Measurements from ENCODE around the gene GADD45GIP1.

DNA sequence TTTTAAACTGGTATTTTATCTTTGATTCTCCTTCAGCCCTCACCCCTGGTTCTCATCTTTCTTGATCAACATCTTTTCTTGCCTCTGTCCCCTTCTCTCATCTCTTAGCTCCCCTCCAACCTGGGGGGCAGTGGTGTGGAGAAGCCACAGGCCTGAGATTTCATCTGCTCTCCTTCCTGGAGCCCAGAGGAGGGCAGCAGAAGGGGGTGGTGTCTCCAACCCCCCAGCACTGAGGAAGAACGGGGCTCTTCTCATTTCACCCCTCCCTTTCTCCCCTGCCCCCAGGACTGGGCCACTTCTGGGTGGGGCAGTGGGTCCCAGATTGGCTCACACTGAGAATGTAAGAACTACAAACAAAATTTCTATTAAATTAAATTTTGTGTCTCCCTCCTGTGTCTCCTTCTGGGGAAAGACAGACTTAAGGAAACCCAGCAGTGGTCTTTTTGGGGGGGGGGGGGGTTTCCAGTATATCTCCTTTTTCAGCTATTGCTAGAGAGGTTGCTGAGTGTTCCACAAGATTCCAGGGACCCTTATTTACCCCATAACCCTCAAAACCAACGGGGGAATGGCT, 12.8 kb downstream of the GADD45GIP1 start:
- no peak for TF ChIP-seq RAD21 (IDR thresholded peaks at IDR 0.05; ENCODE audit: low read depth)
- no peak for TF ChIP-seq CREB1 (IDR thresholded peaks at IDR 0.05; ENCODE audit: low read depth)
- TF ChIP-seq, protein P1, sequence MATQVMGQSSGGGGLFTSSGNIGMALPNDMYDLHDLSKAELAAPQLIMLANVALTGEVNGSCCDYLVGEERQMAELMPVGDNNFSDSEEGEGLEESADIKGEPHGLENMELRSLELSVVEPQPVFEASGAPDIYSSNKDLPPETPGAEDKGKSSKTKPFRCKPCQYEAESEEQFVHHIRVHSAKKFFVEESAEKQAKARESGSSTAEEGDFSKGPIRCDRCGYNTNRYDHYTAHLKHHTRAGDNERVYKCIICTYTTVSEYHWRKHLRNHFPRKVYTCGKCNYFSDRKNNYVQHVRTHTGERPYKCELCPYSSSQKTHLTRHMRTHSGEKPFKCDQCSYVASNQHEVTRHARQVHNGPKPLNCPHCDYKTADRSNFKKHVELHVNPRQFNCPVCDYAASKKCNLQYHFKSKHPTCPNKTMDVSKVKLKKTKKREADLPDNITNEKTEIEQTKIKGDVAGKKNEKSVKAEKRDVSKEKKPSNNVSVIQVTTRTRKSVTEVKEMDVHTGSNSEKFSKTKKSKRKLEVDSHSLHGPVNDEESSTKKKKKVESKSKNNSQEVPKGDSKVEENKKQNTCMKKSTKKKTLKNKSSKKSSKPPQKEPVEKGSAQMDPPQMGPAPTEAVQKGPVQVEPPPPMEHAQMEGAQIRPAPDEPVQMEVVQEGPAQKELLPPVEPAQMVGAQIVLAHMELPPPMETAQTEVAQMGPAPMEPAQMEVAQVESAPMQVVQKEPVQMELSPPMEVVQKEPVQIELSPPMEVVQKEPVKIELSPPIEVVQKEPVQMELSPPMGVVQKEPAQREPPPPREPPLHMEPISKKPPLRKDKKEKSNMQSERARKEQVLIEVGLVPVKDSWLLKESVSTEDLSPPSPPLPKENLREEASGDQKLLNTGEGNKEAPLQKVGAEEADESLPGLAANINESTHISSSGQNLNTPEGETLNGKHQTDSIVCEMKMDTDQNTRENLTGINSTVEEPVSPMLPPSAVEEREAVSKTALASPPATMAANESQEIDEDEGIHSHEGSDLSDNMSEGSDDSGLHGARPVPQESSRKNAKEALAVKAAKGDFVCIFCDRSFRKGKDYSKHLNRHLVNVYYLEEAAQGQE (IDR thresholded peaks at IDR 0.05; ENCODE audit: low read depth) = no peak
- TF ChIP-seq, protein P2, sequence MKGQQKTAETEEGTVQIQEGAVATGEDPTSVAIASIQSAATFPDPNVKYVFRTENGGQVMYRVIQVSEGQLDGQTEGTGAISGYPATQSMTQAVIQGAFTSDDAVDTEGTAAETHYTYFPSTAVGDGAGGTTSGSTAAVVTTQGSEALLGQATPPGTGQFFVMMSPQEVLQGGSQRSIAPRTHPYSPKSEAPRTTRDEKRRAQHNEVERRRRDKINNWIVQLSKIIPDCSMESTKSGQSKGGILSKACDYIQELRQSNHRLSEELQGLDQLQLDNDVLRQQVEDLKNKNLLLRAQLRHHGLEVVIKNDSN (IDR thresholded peaks at IDR 0.05) = no peak
- no peak for TF ChIP-seq EGR1 (IDR thresholded peaks at IDR 0.05)
- no peak for TF ChIP-seq TEAD4 (IDR thresholded peaks at IDR 0.05)
